ENCODE measurements around the gene RHBDL1. TPM values are rescaled to one million over a fixed set of nuclear protein-coding genes. Genes with fewer than 3 reads are reported as not detected.

The RHBDL1 gene
- total and polyA plus RNA-seq, 2 of the 8 experiments (the other 6 are each of a cell fraction or from before 2014, with no cell fraction given) = 4.0 to 8.1 TPM

GRCh38 chr16:626787-627453 lies 48.6 kb upstream of the RHBDL1 start (continued):
- no peak for TF ChIP-seq ATF3 (IDR thresholded peaks at IDR 0.05; ENCODE audit: insufficient read depth, low read depth, low read length)
- TF ChIP-seq HDAC2 (IDR thresholded peaks at IDR 0.05; ENCODE audit: borderline replicate concordance in 1 of 2, low read depth in 2 of 2, low read length in 2 of 2) = no peak
- TF ChIP-seq KDM4A (IDR thresholded peaks at IDR 0.05; ENCODE audit: low read depth, low read length, severe bottlenecking) = no peak
- no peak for TF ChIP-seq SIRT6 (IDR thresholded peaks at IDR 0.05; ENCODE audit: low read length)
- no peak for TF ChIP-seq SAP30 (IDR thresholded peaks at IDR 0.05; ENCODE audit: insufficient read depth, insufficient replicate concordance, low read length)
